Measurements from ENCODE around the gene RNF34. TPM values are rescaled to one million over a fixed set of nuclear protein-coding genes. Genes with fewer than 3 reads are reported as not detected.

Gene RNF34
- total RNA-seq, 4 donors from 2014 or later, result 39.8 to 44.7 (median 41.6) TPM

GRCh38 chr12:121439715-121440114 lies 39.8 kb downstream of the RNF34 start:
- Histone ChIP-seq H3K4me3 (no peak overlapping the region), H3K36me3 (peaks cover 0 to 92% (median 12%) of the 10 kb centered on the region in 3 donors), H3K27me3 (no peaks in the 10 kb centered on the region), H3K4me1 (peaks cover 0 to 17% (median 0%) of the 10 kb centered on the region in 4 donors), H3K9me3 (peaks cover 0 to 5% (median 0%) of the 10 kb centered on the region in 4 donors), H3K27ac (no peak overlapping the region)
- 88 to 92% methylated on average over 16 of the region's 16 CpGs for WGBS, 2 donors
- no peak for TF ChIP-seq POLR2A (IDR thresholded peaks at IDR 0.05)
- TF ChIP-seq CTCF (IDR thresholded peaks at IDR 0.05), result no peak
- TF ChIP-seq EP300 (IDR thresholded peaks at IDR 0.05), result no peak
- no peak for DNase-seq (ENCODE audit: low spot score in 2 of 2)

- Histone ChIP-seq H3K4me3 (no peak overlapping the region), H3K9me3 (peaks cover 0 to 5% (median 0%) of the 10 kb centered on the region in 4 donors), H3K27ac (no peak overlapping the region), H3K27me3 (no peaks in the 10 kb centered on the region), H3K36me3 (peaks cover 0 to 94% (median 12%) of the 10 kb centered on the region in 3 donors), H3K4me1 (peaks cover 0 to 17% (median 0%) of the 10 kb centered on the region in 4 donors)
- no peak for DNase-seq (ENCODE audit: low spot score in 2 of 2)
- TF ChIP-seq EP300 (IDR thresholded peaks at IDR 0.05) (no peak), CTCF (IDR thresholded peaks at IDR 0.05) (no peak), POLR2A (IDR thresholded peaks at IDR 0.05) (no peak)
- 90 to 92% methylated on average over 13 to 15 of the region's 15 CpGs for WGBS, 2 donors
Observed at GRCh38 chr12:121440768-121441167, 40.9 kb downstream of the RNF34 start.

- no peak overlapping the region for H3K4me3 ChIP-seq
- H3K4me1 ChIP-seq, result peaks cover 0 to 17% (median 0%) of the 10 kb centered on the region in 4 donors
- no peak overlapping the region for H3K27ac ChIP-seq
- no peaks in the 10 kb centered on the region for H3K27me3 ChIP-seq
- TF ChIP-seq CTCF (IDR thresholded peaks at IDR 0.05) (no peak), EP300 (IDR thresholded peaks at IDR 0.05) (no peak), POLR2A (IDR thresholded peaks at IDR 0.05) (no peak)
- peaks cover 0 to 5% (median 0%) of the 10 kb centered on the region in 4 donors for H3K9me3 ChIP-seq
- WGBS, 2 donors, result 90 to 94% methylated on average over 17 of the region's 17 CpGs
- peaks cover 0 to 86% (median 12%) of the 10 kb centered on the region in 3 donors for H3K36me3 ChIP-seq
- DNase-seq (ENCODE audit: low spot score in 2 of 2), result no peak
Observed at GRCh38 chr12:121441555-121441954, 41.6 kb downstream of the RNF34 start.

- Histone ChIP-seq H3K4me3 (no peak overlapping the region), H3K9me3 (no peaks in the 10 kb centered on the region), H3K27me3 (no peaks in the 10 kb centered on the region), H3K4me1 (peaks cover 0 to 18% (median 0%) of the 10 kb centered on the region in 4 donors), H3K27ac (no peak overlapping the region), H3K36me3 (peaks cover 0 to 79% (median 9%) of the 10 kb centered on the region in 3 donors)
- TF ChIP-seq POLR2A (IDR thresholded peaks at IDR 0.05) (no peak), CTCF (IDR thresholded peaks at IDR 0.05) (no peak), EP300 (IDR thresholded peaks at IDR 0.05) (no peak)
- 94 to 96% methylated on average over 49 to 56 of the region's 68 CpGs for WGBS, 2 donors
- DNase-seq (ENCODE audit: low spot score in 2 of 2), result no peak
Observed at GRCh38 chr12:121442028-121442948, 42.4 kb downstream of the RNF34 start.

Measured in tibial nerve (tissue), 4 donors.